Activated CD8-positive, alpha-beta memory T cell treated with anti-CD3 and anti-CD28 coated beads, Interleukin-2, amount 10 ng/mL, durations not matched to agents 7 days and 5 days (primary cell): ENCODE data around the gene CBY1. TPM values are rescaled to one million over a fixed set of nuclear protein-coding genes. Genes with fewer than 3 reads are reported as not detected.

Experiments used
- ATAC-seq: fragments of 150-1000 bp; cut with Tn5 transposase; one replicate; pipeline ENCODE4 v1.10.0; 2021; ENCODE audit warnings: moderate library complexity
- CTCF ChIA-PET: fragments of 350-600 bp; sonication (Branson Sonifier 250); formaldehyde crosslinking; loops from one replicate; lab custom pipeline; 2021; ENCODE audit warnings: antibody characterized with exemption; lab: Charles Lee
- DNase-seq: peaks from one replicate; pipeline ENCODE4 v3.0.0-alpha.2; 2020
- H3K27ac Mint-ChIP-seq: one replicate; pipeline ENCODE4 v1.8.0; 2021; ENCODE audit warnings: mild to moderate bottlenecking, mixed read lengths
- H3K27me3 Mint-ChIP-seq: one replicate; pipeline ENCODE4 v1.8.0; 2021; ENCODE audit warnings: mixed read lengths
- H3K36me3 Mint-ChIP-seq: one replicate; pipeline ENCODE4 v1.8.0; 2021; ENCODE audit warnings: mild to moderate bottlenecking, mixed read lengths
- H3K4me1 Mint-ChIP-seq: one replicate; pipeline ENCODE4 v1.8.0; 2021; ENCODE audit warnings: mixed read lengths
- H3K4me3 Mint-ChIP-seq: one replicate; pipeline ENCODE4 v1.8.0; 2021; ENCODE audit warnings: mild to moderate bottlenecking, moderate library complexity, mixed read lengths
- H3K9me3 Mint-ChIP-seq: one replicate; pipeline ENCODE4 v1.8.0; 2022; ENCODE audit warnings: low read depth, mixed read lengths
- total RNA-seq, 2 experiments: library from RNA; stranded (reverse); gene quantifications; one replicate each; pipeline ENCODE4 v1.2.3, GENCODE V29; 2021

CBY1 gene
- total RNA-seq, 2 experiments from 2014 or later, result 11.2 to 12.0 TPM

DNA sequence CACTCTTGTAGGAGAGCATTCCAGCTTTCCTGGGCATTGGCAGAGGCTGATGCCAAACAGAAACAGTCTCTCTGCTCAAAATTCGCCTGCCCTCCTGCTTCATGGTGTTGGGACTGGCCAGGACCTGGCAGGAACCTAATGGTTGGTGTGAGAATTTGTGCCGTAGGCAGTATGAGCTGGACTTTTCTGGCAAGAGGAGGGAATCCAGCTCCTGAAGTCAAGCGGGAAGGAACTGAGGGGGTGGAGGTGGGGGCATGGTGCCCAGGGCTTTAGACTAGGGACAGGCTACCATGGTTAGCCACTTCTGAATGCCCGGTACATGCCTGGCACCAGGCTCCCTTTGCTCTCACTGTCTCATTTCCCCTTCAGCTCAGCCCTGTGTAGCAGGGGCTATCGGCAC lies 18.4 kb downstream of the CBY1 start:
- H3K9me3 Mint-ChIP-seq, result no peaks in the 10 kb centered on the region
- H3K4me3 Mint-ChIP-seq, result no peak overlapping the region
- ATAC-seq (no peak), DNase-seq (no peak)
- no peak overlapping the region for H3K27ac Mint-ChIP-seq
- peaks cover 19% of the 10 kb centered on the region for H3K36me3 Mint-ChIP-seq
- H3K27me3 Mint-ChIP-seq, result no peaks in the 10 kb centered on the region
- CTCF ChIA-PET, result no interaction called here
- no peaks in the 10 kb centered on the region for H3K4me1 Mint-ChIP-seq

DNA sequence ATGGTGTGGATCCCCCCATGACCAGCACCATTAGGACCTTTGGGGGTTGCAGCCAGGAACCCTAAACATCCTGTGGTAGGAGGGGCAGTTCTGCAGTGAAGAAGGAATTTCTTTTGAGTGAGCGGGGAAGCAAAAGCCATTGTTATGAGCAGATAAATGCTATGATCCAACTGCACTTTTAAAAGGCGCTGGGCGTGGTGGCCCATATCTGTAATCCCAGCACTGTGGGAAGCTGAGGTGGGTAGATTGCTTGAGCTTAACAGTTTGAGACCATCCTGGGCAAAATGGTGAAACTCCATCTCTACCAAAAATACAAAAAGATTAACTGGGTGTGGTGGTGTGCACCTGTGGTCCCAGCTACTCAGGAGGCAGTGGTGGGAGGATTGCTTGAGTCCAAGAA lies 19.4 kb downstream of the CBY1 start:
- Mint-ChIP-seq H3K4me3 (no peak overlapping the region), H3K27me3 (no peaks in the 10 kb centered on the region), H3K27ac (no peak overlapping the region), H3K36me3 (peaks cover 16% of the 10 kb centered on the region), H3K4me1 (no peaks in the 10 kb centered on the region), H3K9me3 (no peaks in the 10 kb centered on the region)
- DNase-seq, result no peak
- no peak for ATAC-seq
- CTCF ChIA-PET, result no interaction called here

DNA sequence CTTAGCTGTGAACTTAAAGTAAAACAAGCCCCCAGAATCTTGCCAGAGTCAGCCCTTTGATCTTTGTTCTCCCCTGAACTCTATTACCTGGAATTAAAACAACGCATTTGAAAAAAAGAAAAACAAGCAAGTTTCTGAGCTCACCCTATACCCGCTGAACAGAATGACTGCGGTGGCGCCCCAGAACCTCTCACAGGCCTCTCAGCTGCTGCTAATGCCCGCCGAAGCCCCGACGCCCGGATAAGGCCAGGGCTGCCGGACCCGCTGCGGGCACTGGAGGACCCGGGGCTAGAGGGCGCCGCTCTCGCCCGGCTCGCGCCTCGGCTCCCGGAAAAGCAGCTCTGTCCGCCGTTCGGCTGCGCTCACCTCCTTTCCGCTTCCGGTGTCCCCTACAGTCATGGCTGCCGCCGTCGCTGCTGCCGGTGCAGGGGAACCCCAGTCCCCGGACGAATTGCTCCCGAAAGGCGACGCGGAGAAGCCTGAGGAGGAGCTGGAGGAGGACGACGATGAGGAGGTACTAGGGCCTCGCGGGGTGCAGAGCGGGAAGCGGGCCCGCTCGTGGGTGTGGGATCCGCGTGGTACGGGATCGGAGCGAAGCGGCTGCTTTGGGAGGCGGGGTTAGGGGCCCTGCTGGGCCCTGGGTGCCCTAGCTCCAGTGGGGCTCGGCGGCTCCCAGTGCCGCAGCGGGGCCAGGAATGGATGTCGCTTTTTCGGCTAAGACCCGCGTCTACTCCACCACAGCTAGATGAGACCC lies 25.3 kb downstream of the CBY1 start, which contains the start of gene TOMM22:
TSS of gene TOMM22 (plus strand) at position 376 of the 754 bp plus-strand sequence. CDS start at position 398, 22 bp downstream.
- DNase-seq (peak; percentile 90), ATAC-seq (peak; percentile 98)
- no peaks in the 10 kb centered on the region for H3K9me3 Mint-ChIP-seq
- peak within 1 kb of the TSS; percentile 92 for H3K4me3 Mint-ChIP-seq
- CTCF ChIA-PET, result interaction anchor here (0.8 to 3.8 kb wide), 16 partner anchors 8 to 637 kb away, joined by 3 to 43 read pairs (median 4); partner anchors contain the start of genes CBY1, FAM227A and GTPBP1
- H3K36me3 Mint-ChIP-seq, result peaks cover 27% of the 10 kb centered on the region
- no peaks in the 10 kb centered on the region for H3K27me3 Mint-ChIP-seq
- peaks cover 19% of the 10 kb centered on the region for H3K4me1 Mint-ChIP-seq
- H3K27ac Mint-ChIP-seq, result peak within 1 kb of the TSS; percentile 94

DNA sequence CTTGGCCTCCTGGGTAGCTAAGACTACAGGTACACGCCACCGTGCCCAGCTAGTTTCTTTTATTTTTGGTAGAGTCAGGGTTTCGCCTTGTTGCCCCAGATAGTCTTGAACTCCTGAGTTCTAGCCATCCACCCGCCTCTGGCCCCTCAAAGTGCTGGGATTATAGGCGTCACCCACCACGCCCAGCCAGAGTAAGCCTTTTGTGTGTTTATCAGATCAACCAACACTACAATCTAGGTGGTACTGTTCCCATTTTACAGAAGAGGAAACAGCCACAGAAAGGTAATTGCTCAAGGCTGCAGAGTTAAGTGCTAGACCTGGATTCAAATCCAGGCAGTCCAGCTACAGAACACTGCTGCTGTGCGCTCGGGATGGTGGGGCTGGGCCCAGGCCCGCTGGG lies 28.5 kb downstream of the CBY1 start:
- H3K27me3 Mint-ChIP-seq, result no peaks in the 10 kb centered on the region
- H3K36me3 Mint-ChIP-seq, result peaks cover 43% of the 10 kb centered on the region
- H3K27ac Mint-ChIP-seq, result no peak overlapping the region
- H3K9me3 Mint-ChIP-seq, result no peaks in the 10 kb centered on the region
- DNase-seq (no peak), ATAC-seq (no peak)
- peaks cover 19% of the 10 kb centered on the region for H3K4me1 Mint-ChIP-seq
- H3K4me3 Mint-ChIP-seq, result no peak overlapping the region
- CTCF ChIA-PET, result no interaction called here

DNA sequence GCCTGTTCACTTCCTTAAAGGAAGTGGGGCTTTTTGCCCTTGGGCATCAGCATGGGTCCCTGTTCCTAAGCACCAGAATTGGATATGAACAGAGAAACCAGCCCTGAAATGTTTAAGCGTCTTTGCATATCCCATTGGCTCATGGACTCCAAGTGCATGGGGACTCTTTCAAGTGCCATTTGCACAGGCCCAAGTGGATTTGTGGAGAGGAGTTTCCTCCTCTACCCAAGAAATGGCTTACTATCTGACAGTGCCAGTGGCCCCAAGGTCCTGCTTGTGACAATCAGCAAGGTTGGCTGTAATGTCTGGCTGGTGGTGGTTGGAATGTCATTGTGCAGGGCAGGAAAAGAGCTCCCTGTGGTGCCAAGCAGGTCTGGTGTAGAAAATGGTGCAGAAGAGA lies 29.3 kb downstream of the CBY1 start:
- Mint-ChIP-seq H3K36me3 (peaks cover 44% of the 10 kb centered on the region), H3K4me3 (no peak overlapping the region), H3K4me1 (peaks cover 20% of the 10 kb centered on the region), H3K9me3 (no peaks in the 10 kb centered on the region), H3K27ac (no peak overlapping the region), H3K27me3 (no peaks in the 10 kb centered on the region)
- no peak for ATAC-seq
- CTCF ChIA-PET, result no interaction called here
- no peak for DNase-seq

DNA sequence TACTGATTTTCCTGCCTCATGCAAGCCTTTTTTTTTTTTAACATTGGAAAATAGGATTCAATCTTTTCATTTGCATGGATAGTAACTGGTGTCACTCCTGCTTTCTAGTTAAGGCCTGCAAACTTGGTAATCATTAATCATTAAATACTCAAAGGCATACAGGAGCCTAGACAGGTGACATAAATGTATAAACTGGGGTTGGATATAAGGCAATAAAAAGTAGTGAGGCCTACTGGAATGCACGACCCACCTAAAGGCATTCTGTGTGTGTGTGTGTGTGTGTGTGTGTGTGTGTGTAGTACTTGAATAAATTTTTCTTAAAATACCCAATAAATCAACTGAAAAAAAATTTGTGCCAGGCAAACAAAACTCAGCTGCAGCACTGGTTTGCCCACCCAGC lies 33.2 kb downstream of the CBY1 start:
- H3K27ac Mint-ChIP-seq, result no peak overlapping the region
- peaks cover 14% of the 10 kb centered on the region for H3K4me1 Mint-ChIP-seq

DNA sequence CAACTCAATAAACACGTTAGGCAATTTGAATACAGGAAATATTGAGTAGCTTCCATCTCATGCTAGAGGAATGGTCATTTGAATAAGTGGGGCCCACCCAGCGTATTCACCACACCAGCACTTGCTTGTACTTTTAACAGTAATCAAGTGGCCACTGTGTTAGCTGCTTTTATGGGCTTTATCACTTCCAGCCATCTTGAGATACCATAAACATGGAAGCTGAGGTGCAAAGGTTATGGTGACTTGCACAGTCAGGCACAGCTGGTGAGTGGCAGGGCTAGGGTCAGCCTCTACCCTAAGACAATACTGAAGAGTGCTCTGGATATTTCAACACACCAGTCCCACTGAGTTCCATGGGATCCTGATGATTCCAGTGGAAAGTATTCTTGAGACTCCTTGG lies 37.6 kb downstream of the CBY1 start:
- CTCF ChIA-PET, result interaction anchor here (0.9 kb wide), 1 partner anchor 12 kb away, joined by 4 read pairs; the partner anchor contains the start of gene TOMM22
- Mint-ChIP-seq H3K4me1 (peaks cover 51% of the 10 kb centered on the region), H3K4me3 (no peak overlapping the region), H3K9me3 (no peaks in the 10 kb centered on the region), H3K27me3 (no peaks in the 10 kb centered on the region), H3K36me3 (peaks cover 53% of the 10 kb centered on the region), H3K27ac (no peak overlapping the region)
- ATAC-seq, result no peak
- no peak for DNase-seq

More for the DNA sequence above, 33.2 kb downstream of the CBY1 start:
- CTCF ChIA-PET, result interaction anchor here (1.0 kb wide), 1 partner anchor 8 kb away, joined by 5 read pairs; the partner anchor contains the start of gene TOMM22
- H3K4me3 Mint-ChIP-seq, result no peak overlapping the region
- no peak for ATAC-seq
- peaks cover 43% of the 10 kb centered on the region for H3K36me3 Mint-ChIP-seq
- no peaks in the 10 kb centered on the region for H3K27me3 Mint-ChIP-seq
- no peaks in the 10 kb centered on the region for H3K9me3 Mint-ChIP-seq
- no peak for DNase-seq

DNA sequence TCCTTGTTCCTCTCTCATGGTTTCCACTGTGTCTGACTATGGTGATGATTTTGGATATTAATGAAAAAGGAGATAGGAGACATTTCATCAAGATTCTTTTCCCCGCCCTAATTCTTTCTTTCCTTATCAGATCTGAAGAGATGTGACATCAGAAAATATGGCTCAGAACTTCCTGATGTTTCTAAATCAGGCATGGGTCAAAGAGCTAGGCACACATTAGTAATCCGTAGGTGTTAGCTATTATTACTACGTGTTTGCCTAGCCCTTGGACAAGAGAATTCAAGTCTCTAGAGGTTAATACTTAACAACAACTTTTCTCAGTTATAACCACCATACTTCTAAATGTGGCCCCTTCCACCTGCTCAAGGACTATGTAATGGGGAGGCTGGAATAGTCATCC lies 38.5 kb downstream of the CBY1 start:
- no peak for ATAC-seq
- DNase-seq, result no peak
- Mint-ChIP-seq H3K27ac (no peak overlapping the region), H3K4me3 (no peak overlapping the region), H3K36me3 (peaks cover 56% of the 10 kb centered on the region), H3K27me3 (no peaks in the 10 kb centered on the region), H3K4me1 (peaks cover 58% of the 10 kb centered on the region), H3K9me3 (no peaks in the 10 kb centered on the region)
- CTCF ChIA-PET, result interaction anchor here (0.8 to 1.0 kb wide), 3 partner anchors 13 to 72 kb away, joined by 3 to 4 read pairs (median 3); partner anchors contain the start of gene TOMM22

DNA sequence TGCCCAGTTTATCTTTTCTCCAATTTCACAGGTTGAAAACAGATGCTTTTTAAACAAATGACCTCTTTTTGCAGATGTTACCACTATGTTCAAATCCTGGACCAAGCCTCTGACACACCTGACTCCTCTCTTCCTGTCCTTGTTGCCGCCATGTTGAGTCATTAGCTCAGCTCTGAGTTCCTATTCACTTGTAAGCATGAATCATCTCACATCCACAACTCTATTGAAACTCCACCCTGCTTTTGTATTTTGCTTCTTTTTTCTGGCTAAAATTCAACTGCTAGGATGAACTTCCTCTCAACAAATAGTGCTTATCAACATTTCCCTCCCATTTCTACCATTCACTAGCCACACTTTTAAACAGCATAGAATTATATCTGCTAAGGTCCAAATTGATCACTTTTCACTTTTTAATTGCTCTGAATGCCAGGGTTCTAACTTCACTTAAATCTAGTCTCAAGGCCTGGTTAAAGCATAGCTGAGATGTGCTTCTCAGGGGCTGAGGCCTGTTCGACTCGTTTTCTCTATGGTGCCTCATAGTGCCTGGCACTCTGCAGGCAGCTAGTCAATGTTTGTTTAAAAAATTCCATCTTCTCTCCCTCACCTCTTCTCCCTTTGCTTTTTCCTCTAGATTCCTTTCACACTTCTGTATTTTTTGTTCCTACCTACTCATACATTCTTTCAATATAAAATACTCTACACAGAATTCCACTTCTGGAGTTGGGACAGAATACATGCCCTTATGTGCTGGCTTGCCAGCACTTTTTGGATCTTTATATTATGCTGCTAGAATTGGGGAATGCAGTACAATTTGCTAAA lies 40.4 kb downstream of the CBY1 start:
- Mint-ChIP-seq H3K27me3 (no peaks in the 10 kb centered on the region), H3K4me1 (peaks cover 61% of the 10 kb centered on the region), H3K36me3 (peaks cover 51% of the 10 kb centered on the region), H3K9me3 (no peaks in the 10 kb centered on the region), H3K27ac (peak overlapping the region; percentile 94), H3K4me3 (peak overlapping the region; percentile 82)
- ATAC-seq (peak; percentile 21), DNase-seq (peak; percentile 69)
- CTCF ChIA-PET, result interaction anchor here (1.3 to 4.2 kb wide), 2 partner anchors 9 to 14 kb away, joined by 4 to 43 read pairs; partner anchors contain the start of genes GTPBP1 and TOMM22

DNA sequence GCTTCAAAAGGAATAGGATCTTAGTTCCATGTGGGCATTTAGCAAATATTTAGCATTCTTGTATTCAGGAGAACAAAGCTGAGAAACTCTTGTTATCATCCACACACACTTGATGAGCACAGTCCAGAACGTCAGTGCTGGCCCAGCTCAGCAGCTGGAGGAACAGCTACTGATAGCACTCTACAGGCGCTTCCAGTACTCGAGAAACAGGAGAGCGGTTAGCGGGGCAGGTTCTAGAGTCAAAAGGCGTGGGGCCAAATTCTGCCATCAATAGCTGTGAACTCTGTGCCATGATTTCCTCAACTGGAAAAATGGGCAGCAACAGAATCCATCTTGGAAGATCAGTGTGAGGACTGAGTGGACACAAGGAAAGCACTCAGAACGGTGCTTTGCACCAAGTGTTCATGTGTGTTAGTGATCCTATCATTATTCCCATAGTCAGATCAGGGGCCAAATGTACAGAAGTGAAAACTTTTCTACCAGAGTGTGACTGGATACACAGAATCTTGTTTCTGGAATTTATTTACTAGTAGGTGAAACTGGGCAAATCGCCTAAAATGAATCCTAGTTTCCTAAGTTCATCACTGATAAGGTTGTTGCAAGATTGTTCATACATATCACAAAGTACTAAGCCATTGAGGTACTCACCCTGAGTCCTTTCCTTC lies 41.1 kb downstream of the CBY1 start:
- no peaks in the 10 kb centered on the region for H3K27me3 Mint-ChIP-seq
- no peak for DNase-seq
- H3K4me1 Mint-ChIP-seq, result peaks cover 62% of the 10 kb centered on the region
- H3K4me3 Mint-ChIP-seq, result peak overlapping the region; percentile 82
- H3K27ac Mint-ChIP-seq, result peak overlapping the region; percentile 94
- CTCF ChIA-PET, result interaction anchor here (0.5 to 4.2 kb wide), 7 partner anchors 8 to 1090 kb away, joined by 3 to 43 read pairs (median 4); partner anchors contain the start of genes GTPBP1 and TOMM22
- no peaks in the 10 kb centered on the region for H3K9me3 Mint-ChIP-seq
- no peak for ATAC-seq
- peaks cover 51% of the 10 kb centered on the region for H3K36me3 Mint-ChIP-seq

DNA sequence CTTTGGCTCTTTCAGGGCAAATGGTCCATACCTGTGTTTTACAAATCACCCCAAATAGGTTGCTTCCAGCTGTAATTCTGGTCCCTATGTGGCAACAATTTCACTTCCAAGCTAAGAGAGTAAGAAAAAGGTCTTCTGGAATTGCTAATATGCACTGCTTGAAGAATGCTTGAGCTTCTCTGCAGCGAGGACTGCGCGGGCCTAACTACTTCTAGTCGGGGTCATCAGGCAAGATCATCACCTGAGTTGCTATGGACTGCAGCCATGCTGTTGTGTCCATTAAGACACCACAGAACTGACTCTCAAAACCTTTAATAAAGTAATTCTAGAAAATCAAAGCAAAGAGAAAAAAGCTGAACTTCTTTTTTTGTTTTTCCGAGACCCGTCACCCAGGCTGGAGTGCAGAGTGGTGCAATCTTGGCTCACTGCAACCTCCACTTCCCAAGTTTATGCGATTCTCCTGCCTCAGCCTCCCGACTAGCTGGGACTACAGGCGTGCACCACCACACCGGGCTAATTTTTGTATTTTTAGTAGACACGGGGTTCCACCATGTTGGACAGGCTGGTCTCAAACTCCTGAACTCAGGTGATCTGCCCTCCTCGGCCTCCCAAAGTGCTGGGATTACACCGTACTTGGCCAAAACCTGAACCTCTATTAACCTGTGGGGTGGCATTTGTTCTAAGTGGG lies 42.1 kb downstream of the CBY1 start:
- Mint-ChIP-seq H3K27ac (peak overlapping the region; percentile 99), H3K27me3 (no peaks in the 10 kb centered on the region), H3K4me3 (peak overlapping the region; percentile 82), H3K36me3 (peaks cover 44% of the 10 kb centered on the region), H3K4me1 (peaks cover 58% of the 10 kb centered on the region), H3K9me3 (no peaks in the 10 kb centered on the region)
- ATAC-seq (no peak), DNase-seq (no peak)
- CTCF ChIA-PET, result interaction anchor here (0.5 to 4.2 kb wide), 7 partner anchors 9 to 1091 kb away, joined by 3 to 43 read pairs (median 4); partner anchors contain the start of gene TOMM22

DNA sequence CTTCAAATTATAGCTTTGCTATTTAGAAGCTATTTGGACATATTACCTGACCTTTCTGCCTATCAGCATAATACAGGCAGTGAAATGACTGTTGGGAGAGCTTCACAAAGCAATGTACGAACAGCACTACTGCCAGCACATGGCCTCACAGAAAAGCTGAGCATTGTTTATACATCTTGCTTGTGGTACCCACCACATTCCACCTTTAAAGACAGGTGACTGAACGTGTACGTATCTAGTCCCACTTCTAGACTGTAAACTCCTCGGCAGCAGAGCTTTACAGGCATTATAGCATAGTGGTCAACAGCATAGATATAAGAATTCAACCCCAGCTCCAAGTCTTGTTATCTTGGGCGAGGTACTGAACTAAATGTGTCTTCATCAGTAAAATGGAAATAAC lies 42.7 kb downstream of the CBY1 start:
- CTCF ChIA-PET, result interaction anchor here (1.2 to 4.2 kb wide), 5 partner anchors 8 to 67 kb away, joined by 3 to 43 read pairs (median 3); partner anchors contain the start of gene TOMM22
- Mint-ChIP-seq H3K4me1 (peaks cover 57% of the 10 kb centered on the region), H3K27ac (peak overlapping the region; percentile 99), H3K36me3 (peaks cover 43% of the 10 kb centered on the region), H3K4me3 (peak overlapping the region; percentile 82), H3K27me3 (no peaks in the 10 kb centered on the region), H3K9me3 (no peaks in the 10 kb centered on the region)
- no peak for ATAC-seq
- no peak for DNase-seq
